Activated CD4-positive, alpha-beta memory T cell treated with anti-CD3 and anti-CD28 coated beads for 36 hours (primary cell): ENCODE data around the gene CDK4. TPM values are rescaled to one million over a fixed set of nuclear protein-coding genes. Genes with fewer than 3 reads are reported as not detected.

Experiments
- CTCF ChIA-PET: fragments of 350-600 bp; sonication (Branson Sonifier 250); formaldehyde crosslinking; loops from one replicate; lab custom pipeline; 2021; ENCODE audit warnings: antibody characterized with exemption, inconsistent platforms; lab: Charles Lee
- POLR2A ChIA-PET: fragments of 350-600 bp; sonication (Branson Sonifier 250); formaldehyde crosslinking; loops from one replicate; lab custom pipeline; 2021; ENCODE audit warnings: antibody characterized with exemption; lab: Charles Lee
- DNase-seq: peaks from one replicate; pipeline ENCODE4 v3.0.0-alpha.2; 2020
- H3K27ac Mint-ChIP-seq: one replicate; pipeline ENCODE4 v1.8.0; 2021; ENCODE audit warnings: mixed read lengths
- H3K27me3 Mint-ChIP-seq: one replicate; pipeline ENCODE4 v1.8.0; 2021; ENCODE audit warnings: mixed read lengths
- H3K36me3 Mint-ChIP-seq: one replicate; pipeline ENCODE4 v1.8.0; 2021; ENCODE audit warnings: mixed read lengths
- H3K4me1 Mint-ChIP-seq: one replicate; pipeline ENCODE4 v1.8.0; 2021; ENCODE audit warnings: low read depth, mixed read lengths
- H3K4me3 Mint-ChIP-seq: one replicate; pipeline ENCODE4 v1.8.0; 2021; ENCODE audit warnings: mild to moderate bottlenecking, mixed read lengths
- H3K9me3 Mint-ChIP-seq: one replicate; pipeline ENCODE4 v1.8.0; 2021; ENCODE audit warnings: mixed read lengths
- intact Hi-C: fragments of 100-400 bp; cut with micrococcal nuclease; formaldehyde crosslinking; loops from one replicate; pipeline ENCODE4 v1.15.1; 2023
- total RNA-seq, 2 experiments: library from RNA; stranded (reverse); gene quantifications; one replicate each; pipeline ENCODE4 v1.2.3, GENCODE V29; 2021

CDK4 gene
- total RNA-seq, 2 experiments from 2014 or later: 181 to 195 TPM

- POLR2A ChIA-PET: interaction anchor here (1.1 to 1.3 kb wide), 3 partner anchors 20 to 221 kb away, joined by 4 to 5 read pairs (median 4); partner anchors contain the start of genes EEF1AKMT3 and METTL1
These were observed 7.2 kb downstream of the CDK4 start, which contains the start of gene TSPAN31 for GRCh38 chr12:57744777-57745484. Gene TSPAN31 (plus strand): TSS chr12:57745039. CDS start chr12:57745155, 116 bp downstream.

GRCh38 chr12:57744194-57744776, 7.8 kb downstream of the CDK4 start:
- Mint-ChIP-seq H3K4me3 (peak overlapping the region; percentile 93), H3K4me1 (peaks cover 56% of the 10 kb centered on the region), H3K36me3 (peaks cover 26% of the 10 kb centered on the region), H3K27me3 (no peaks in the 10 kb centered on the region), H3K27ac (peak overlapping the region; percentile 88), H3K9me3 (no peaks in the 10 kb centered on the region)
- intact Hi-C loops: loop anchor here (1.0 to 5.0 kb wide), 7 partner anchors 8 to 265 kb away; partner anchors contain the start of genes ARHGAP9, B4GALNT1, CDK4 and DCTN2
- peak; percentile 89 for DNase-seq
- POLR2A ChIA-PET: interaction anchor here (1.1 to 1.3 kb wide), 3 partner anchors 20 to 220 kb away, joined by 4 to 5 read pairs (median 4); partner anchors contain the start of genes EEF1AKMT3 and METTL1
- CTCF ChIA-PET: interaction anchor here (0.7 to 3.2 kb wide), 3 partner anchors 11 to 15 kb away, joined by 3 to 14 read pairs (median 7); partner anchors contain the start of gene MARCHF9

More at GRCh38 chr12:57744777-57745484, 7.2 kb downstream of the CDK4 start, which contains the start of gene TSPAN31:
- CTCF ChIA-PET: interaction anchor here (0.7 to 3.2 kb wide), 3 partner anchors 10 to 15 kb away, joined by 3 to 14 read pairs (median 7); partner anchors contain the start of gene MARCHF9
- Mint-ChIP-seq H3K4me3 (peak within 1 kb of the TSS; percentile 93), H3K4me1 (peaks cover 50% of the 10 kb centered on the region), H3K27me3 (no peaks in the 10 kb centered on the region), H3K9me3 (no peaks in the 10 kb centered on the region), H3K36me3 (peaks cover 26% of the 10 kb centered on the region), H3K27ac (peak within 1 kb of the TSS; percentile 88)
- intact Hi-C loops: loop anchor here (1.0 to 5.0 kb wide), 7 partner anchors 7 to 266 kb away; partner anchors contain the start of genes ARHGAP9, B4GALNT1, CDK4 and DCTN2
- DNase-seq: peak; percentile 98

GRCh38 chr12:57743769-57744168, 8.3 kb downstream of the CDK4 start:
- intact Hi-C loops: loop anchor here (1.0 to 5.0 kb wide), 7 partner anchors 9 to 265 kb away; partner anchors contain the start of genes ARHGAP9, B4GALNT1, CDK4 and DCTN2
- Mint-ChIP-seq H3K9me3 (no peaks in the 10 kb centered on the region), H3K27ac (peak overlapping the region; percentile 88), H3K36me3 (peaks cover 26% of the 10 kb centered on the region), H3K4me1 (peaks cover 58% of the 10 kb centered on the region), H3K4me3 (peak overlapping the region; percentile 93), H3K27me3 (no peaks in the 10 kb centered on the region)
- DNase-seq: no peak
- ChIA-PET CTCF (interaction anchor here (3.2 kb wide), 1 partner anchor 13 kb away, joined by 14 read pairs; no protein-coding TSS in a partner anchor), POLR2A (interaction anchor here (3.0 kb wide), 1 partner anchor 8 kb away, joined by 10 read pairs; the partner anchor contains the start of gene CDK4)

GRCh38 chr12:57741844-57742738, 10.0 kb downstream of the CDK4 start:
- intact Hi-C loops: loop anchor here (1.0 to 5.0 kb wide), 3 partner anchors 110 to 195 kb away; partner anchors contain the start of genes B4GALNT1 and DCTN2
- ChIA-PET POLR2A (interaction anchor here (0.8 to 3.0 kb wide), 5 partner anchors 10 to 107 kb away, joined by 3 to 11 read pairs (median 3); partner anchors contain the start of genes CDK4 and OS9), CTCF (interaction anchor here (0.7 to 2.4 kb wide), 13 partner anchors 10 to 286 kb away, joined by 3 to 16 read pairs (median 4); partner anchors contain the start of genes B4GALNT1, CDK4, GLI1 and OS9)
- Mint-ChIP-seq H3K4me1 (peaks cover 58% of the 10 kb centered on the region), H3K27me3 (no peaks in the 10 kb centered on the region), H3K27ac (peak overlapping the region; percentile 94), H3K9me3 (no peaks in the 10 kb centered on the region), H3K4me3 (peak overlapping the region; percentile 98), H3K36me3 (peaks cover 15% of the 10 kb centered on the region)
- DNase-seq: peak; percentile 91

GRCh38 chr12:57741413-57741789, 10.7 kb downstream of the CDK4 start:
- DNase-seq: no peak
- ChIA-PET POLR2A (interaction anchor here (0.8 to 3.0 kb wide), 5 partner anchors 11 to 107 kb away, joined by 3 to 11 read pairs (median 3); partner anchors contain the start of genes CDK4 and OS9), CTCF (interaction anchor here (0.7 to 2.4 kb wide), 13 partner anchors 11 to 285 kb away, joined by 3 to 16 read pairs (median 4); partner anchors contain the start of genes B4GALNT1, CDK4, GLI1 and OS9)
- intact Hi-C loops: loop anchor here (1.0 to 5.0 kb wide), 3 partner anchors 109 to 194 kb away; partner anchors contain the start of genes B4GALNT1 and DCTN2
- Mint-ChIP-seq H3K4me1 (peaks cover 62% of the 10 kb centered on the region), H3K9me3 (no peaks in the 10 kb centered on the region), H3K27ac (peak overlapping the region; percentile 94), H3K4me3 (peak overlapping the region; percentile 98), H3K27me3 (no peaks in the 10 kb centered on the region), H3K36me3 (peaks cover 18% of the 10 kb centered on the region)

GRCh38 chr12:57740656-57741412, 11.3 kb downstream of the CDK4 start:
- intact Hi-C loops: loop anchor here (1.0 to 5.0 kb wide), 3 partner anchors 109 to 194 kb away; partner anchors contain the start of genes B4GALNT1 and DCTN2
- Mint-ChIP-seq H3K9me3 (no peaks in the 10 kb centered on the region), H3K27ac (peak overlapping the region; percentile 94), H3K4me3 (peak overlapping the region; percentile 98), H3K27me3 (no peaks in the 10 kb centered on the region), H3K36me3 (peaks cover 15% of the 10 kb centered on the region), H3K4me1 (peaks cover 59% of the 10 kb centered on the region)
- peak; percentile 91 for DNase-seq
- ChIA-PET POLR2A (interaction anchor here (0.8 to 3.0 kb wide), 4 partner anchors 11 to 106 kb away, joined by 3 to 11 read pairs (median 6); partner anchors contain the start of genes CDK4 and OS9), CTCF (interaction anchor here (0.7 to 2.4 kb wide), 10 partner anchors 11 to 285 kb away, joined by 3 to 16 read pairs (median 6); partner anchors contain the start of genes B4GALNT1, CDK4 and OS9)

- Mint-ChIP-seq H3K9me3 (no peaks in the 10 kb centered on the region), H3K4me1 (peaks cover 52% of the 10 kb centered on the region), H3K27ac (peak overlapping the region; percentile 38), H3K36me3 (peaks cover 12% of the 10 kb centered on the region), H3K4me3 (peak overlapping the region; percentile 32), H3K27me3 (no peaks in the 10 kb centered on the region)
- no peak for DNase-seq
- ChIA-PET POLR2A (interaction anchor here (0.6 kb wide), 1 partner anchor 26 kb away, joined by 3 read pairs; no protein-coding TSS in a partner anchor), CTCF (interaction anchor here (2.3 kb wide), 1 partner anchor 47 kb away, joined by 13 read pairs; the partner anchor contains the start of gene OS9)
- intact Hi-C loops: loop anchor here (5.0 kb wide), 2 partner anchors 108 to 193 kb away; partner anchors contain the start of genes B4GALNT1 and DCTN2
These were observed 12.1 kb downstream of the CDK4 start for GRCh38 chr12:57739914-57740538.

- peak overlapping the region; percentile 1 for H3K4me3 Mint-ChIP-seq
- H3K27me3 Mint-ChIP-seq: no peaks in the 10 kb centered on the region
- H3K4me1 Mint-ChIP-seq: peaks cover 48% of the 10 kb centered on the region
- CTCF ChIA-PET: no interaction called here
- no peak for DNase-seq
- POLR2A ChIA-PET: interaction anchor here (0.6 kb wide), 1 partner anchor 26 kb away, joined by 3 read pairs; no protein-coding TSS in a partner anchor
- H3K9me3 Mint-ChIP-seq: no peaks in the 10 kb centered on the region
- H3K27ac Mint-ChIP-seq: peak overlapping the region; percentile 7
- H3K36me3 Mint-ChIP-seq: peaks cover 17% of the 10 kb centered on the region
- intact Hi-C loops: no loop called here
These were observed 12.7 kb downstream of the CDK4 start for GRCh38 chr12:57739387-57739786.

- Mint-ChIP-seq H3K9me3 (no peaks in the 10 kb centered on the region), H3K4me1 (peaks cover 42% of the 10 kb centered on the region), H3K4me3 (peak within 1 kb of the TSS; percentile 1), H3K27ac (peak within 1 kb of the TSS; percentile 7), H3K27me3 (no peaks in the 10 kb centered on the region), H3K36me3 (peaks cover 19% of the 10 kb centered on the region)
- POLR2A ChIA-PET: no interaction called here
- CTCF ChIA-PET: no interaction called here
- no peak for DNase-seq
- intact Hi-C loops: no loop called here
These were observed 13.4 kb downstream of the CDK4 start, which contains the start of gene AGAP2 for GRCh38 chr12:57738661-57739237. Gene AGAP2 (minus strand): TSS chr12:57738742. CDS start chr12:57738246, 496 bp downstream.
